GM21737 (cell line): ENCODE measurements around the gene AOC3.
"Not testable (repeated sequence)": the region's sequence is repeated elsewhere in the genome, so short reads cannot be mapped to it uniquely, and the experiment has no call there.

ENCODE experiments used
- ATAC-seq: cut with Tn5 transposase; IDR thresholded peaks from one replicate; pipeline ENCODE4 v1.9.1; 2021; ENCODE audit warnings: mild to moderate bottlenecking, moderate library complexity; ENCODE audit not compliant: unreplicated experiment

The AOC3 gene

GRCh38 chr17:42866216-42866615 lies 15.2 kb downstream of the AOC3 start:
- no peak for ATAC-seq

- ATAC-seq = no peak
These were observed 15.9 kb downstream of the AOC3 start for GRCh38 chr17:42866631-42867575.

- ATAC-seq = not testable (repeated sequence)
These were observed 16.8 kb downstream of the AOC3 start for GRCh38 chr17:42867694-42868261.

GRCh38 chr17:42868338-42868737 lies 17.3 kb downstream of the AOC3 start:
- ATAC-seq = no peak

- no peak for ATAC-seq
These were observed 20.6 kb downstream of the AOC3 start for GRCh38 chr17:42871647-42872046.

GRCh38 chr17:42872251-42872965 lies 21.4 kb downstream of the AOC3 start:
- no peak for ATAC-seq

- no peak for ATAC-seq
These were observed 22.3 kb downstream of the AOC3 start for GRCh38 chr17:42873315-42873714.

GRCh38 chr17:42873932-42874695 lies 23.1 kb downstream of the AOC3 start:
- not testable (repeated sequence) for ATAC-seq

- no peak for ATAC-seq
These were observed 26.0 kb downstream of the AOC3 start for GRCh38 chr17:42877037-42877436.

GRCh38 chr17:42878123-42878880 lies 27.3 kb downstream of the AOC3 start:
- no peak for ATAC-seq

GRCh38 chr17:42878924-42879595 lies 28.1 kb downstream of the AOC3 start:
- no peak for ATAC-seq

GRCh38 chr17:42879596-42879985 lies 28.6 kb downstream of the AOC3 start:
- ATAC-seq = no peak

GRCh38 chr17:42880776-42881310 lies 29.8 kb downstream of the AOC3 start:
- no peak for ATAC-seq

- not testable (repeated sequence) for ATAC-seq
These were observed 30.7 kb downstream of the AOC3 start for GRCh38 chr17:42881706-42882105.

- ATAC-seq = no peak
These were observed 31.2 kb downstream of the AOC3 start for GRCh38 chr17:42882166-42882565.

- ATAC-seq = no peak
These were observed 33.0 kb downstream of the AOC3 start for GRCh38 chr17:42883802-42884558.

GRCh38 chr17:42885806-42886205 lies 34.8 kb downstream of the AOC3 start:
- ATAC-seq = not testable (repeated sequence)

GRCh38 chr17:42886283-42887176 lies 35.5 kb downstream of the AOC3 start:
- ATAC-seq = no peak
